Heart left ventricle (tissue), 16 donors: ENCODE data around the gene COL23A1. TPM values are rescaled to one million over a fixed set of nuclear protein-coding genes. Genes with fewer than 3 reads are reported as not detected.

Source experiments
- ATAC-seq, 4 donors: fragments of 200-7000 bp; cut with Tn5 transposase; one replicate each; pipeline ENCODE4 v1.9.1; 2020 to 2022; ENCODE audit warnings: moderate library complexity in 4 of 4, mild to moderate bottlenecking in 3 of 4, moderate number of reproducible peaks in 1 of 4
- DNase-seq, 5 donors: peaks; one replicate each; pipeline ENCODE4 v3.0.0-alpha.2; 2020
- H3K27ac ChIP-seq, 12 donors: fragments of 200-600 bp; sonication (generic) in 4 of 12; one replicate each; pipeline versions ENCODE4 v1.5.0 to v1.8.0; 2016 to 2022; ENCODE audit warnings: mild to moderate bottlenecking in 2 of 12
- H3K27me3 ChIP-seq, 9 donors: fragments of 200-600 bp; sonication (generic) in 2 of 9; one replicate each; pipeline versions ENCODE4 v1.5.1 to v1.8.0; 2016 to 2022; ENCODE audit warnings: mild to moderate bottlenecking in 3 of 9
- H3K36me3 ChIP-seq, 9 donors: fragments of 200-600 bp; sonication (generic) in 2 of 9; one replicate each; pipeline versions ENCODE4 v1.5.0 to v1.8.0; 2018 to 2022; ENCODE audit warnings: mild to moderate bottlenecking in 2 of 9
- H3K4me1 ChIP-seq, 12 donors: fragments of 200-600 bp; sonication (generic) in 4 of 12; one replicate each; pipeline versions ENCODE4 v1.5.0 to v1.8.0; 2016 to 2022; ENCODE audit warnings: mild to moderate bottlenecking in 3 of 12
- H3K4me3 ChIP-seq, 12 donors: fragments of 200-600 bp; sonication (generic) in 4 of 12; one replicate each; pipeline versions ENCODE4 v1.5.0 to v1.8.0; 2017 to 2022; ENCODE audit warnings: mild to moderate bottlenecking in 9 of 12, moderate library complexity in 4 of 12
- H3K9me3 ChIP-seq, 12 donors: fragments of 200-600 bp; sonication (generic) in 4 of 12; one replicate each; pipeline versions ENCODE4 v1.5.0 to v1.8.0; 2016 to 2022; ENCODE audit warnings: mild to moderate bottlenecking in 1 of 12
- POLR2A ChIP-seq, 2 donors: fragments of 450-650 bp; IDR thresholded peaks; one replicate each; pipeline ENCODE4 v1.6.1; 2017; ENCODE audit warnings: antibody characterized with exemption in 2 of 2, mild to moderate bottlenecking in 2 of 2, moderate library complexity in 2 of 2
- WGBS, 4 donors: extraction: QIAGEN DNeasy Blood & Tissue Kit in 2 of 4; methylation state at CpG; one replicate each; pipeline versions ENCODE4 v1.1.5 to v1.1.7; 2013 to 2018; 5-methylcytosine and 5-hydroxymethylcytosine counted together
- intact Hi-C, 10 donors: fragments of 100-400 bp; cut with DNase I; formaldehyde crosslinking; loops; one replicate each; pipeline versions ENCODE4 v1.11.1 to v1.14.2; 2022
- polyA plus RNA-seq, 2 donors: library from polyadenylated mRNA; stranded (reverse); fragments of 200-250 nt; gene quantifications; one replicate each; pipeline ENCODE4 v1.2.3, GENCODE V29; 2013
- total RNA-seq, 9 donors: library from RNA; depleted of rRNA in 2 of 9; stranded (reverse); fragments of >200 nt in 2 of 9; fragmentation: NEBNext Ultra II Directional in 3 of 9; extraction: Animal tissue kit (Norgen Biotek cat#: 25700) in 3 of 9; gene quantifications; one replicate each; pipeline versions ENCODE4 v1.1.0 to v1.2.4, GENCODE V29; 2016 to 2023
- TF ChIP-seq, protein P1 (sequence below), 12 donors: fragments of 200-600 bp; sonication (generic) in 4 of 12; IDR thresholded peaks; one replicate each; pipeline versions ENCODE4 v1.5.0 to v1.8.0; 2018 to 2022; ENCODE audit warnings: antibody characterized with exemption in 12 of 12, mild to moderate bottlenecking in 5 of 12
- donor health status: ischemic (EF 13 %, LVEDD 7.1; RV severe dilation, severe dysfunction).
- donor health status: healthy with polysubstance abuse.
- donor health status: DM: no; HTN: yes; CAD: no.
- donor health status: DM: no; HTN: no; CAD: no.
- donor health status: ischemic (EF 25% LVEDD 6.9; RV normal size, moderate dysfunction).
- donor health status: ischemic (EF 25% LVEDD 5.7; RV mildly dilated, moderate dysfunction).
- donor health status: healthy.
- donor health status: DM: yes; HTN: yes; CAD: no.
- donor health status: ischemic (EF 35%, LVEDD 5.7; RV mildly dilated, moderate dysfunction).
- donor health status: nonischemic (EF 11% LVEDD 7.7; RV severe dilation, severe dysfunction).
- donor health status: DM: yes; HTN: yes; CAD: no.
- donor health status: PGD.
- donor health status: ischemic (EF 29% LVEDD 5.4; RV normal size, mild dysfunction).
- donor health status: nonischemic (EF 23%, LVEDD 6.1; RV moderate dilation, normal function).

COL23A1 gene
- total and polyA plus RNA-seq, 11 donors = 6.0 to 33.0 (median 18.8) TPM

DNA sequence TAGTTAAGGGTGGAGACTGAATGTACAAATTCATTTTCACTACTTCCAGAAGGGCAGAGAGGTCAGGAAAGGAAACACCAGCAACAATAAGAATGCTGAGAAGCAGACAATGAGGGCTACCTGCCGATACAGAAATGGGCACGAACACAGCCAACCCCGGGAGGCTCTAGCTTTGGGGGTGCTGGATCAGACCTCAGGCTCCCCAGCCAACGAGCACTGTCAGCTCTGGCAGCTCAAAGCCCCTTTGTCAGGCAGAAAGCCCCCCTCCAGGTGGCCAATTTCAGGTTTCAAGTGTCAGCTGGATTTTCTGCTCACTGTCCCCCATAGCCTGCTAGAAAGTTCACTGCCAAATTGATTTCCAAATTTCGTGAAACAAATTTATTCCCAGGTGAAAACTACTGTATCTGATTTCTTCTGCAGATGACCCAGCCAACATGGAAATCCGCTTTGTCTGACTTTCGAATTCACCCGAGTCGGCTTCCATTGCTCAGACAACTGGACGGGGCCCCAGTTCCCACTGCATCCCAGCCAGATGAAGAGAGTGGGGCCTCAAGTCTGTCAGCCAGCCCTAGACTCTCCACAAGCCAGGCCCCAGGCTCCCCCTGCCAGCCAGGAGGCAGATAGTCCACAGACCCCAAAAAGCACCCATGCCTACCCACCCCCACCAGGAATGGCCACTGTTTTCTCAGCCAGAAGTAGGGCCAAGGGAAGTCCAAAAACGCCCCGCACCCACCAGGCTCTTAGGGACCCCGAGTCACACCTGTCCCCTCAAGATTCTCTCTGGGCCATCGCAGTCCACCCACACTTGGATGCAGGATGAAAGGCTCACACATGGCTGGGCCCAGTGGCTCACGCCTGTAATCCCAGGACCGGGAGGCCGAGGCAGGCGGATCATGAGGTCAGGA, 261.1 kb downstream of the COL23A1 start:
- ATAC-seq = no peak
- no peaks in the 10 kb centered on the region for H3K36me3 ChIP-seq
- no peaks in the 10 kb centered on the region for H3K9me3 ChIP-seq
- 84 to 91% (median 88%) methylated on average over 14 to 18 of the region's 18 CpGs for WGBS, 4 donors
- intact Hi-C loops = loop anchor here in 2 of 10 donors (2.0 to 5.0 kb wide), 2 partner anchors 37 to 44 kb away; no protein-coding TSS in a partner anchor
- no peak overlapping the region for H3K4me3 ChIP-seq
- H3K27ac ChIP-seq = no peak overlapping the region
- DNase-seq = peak in 2 of 5 donors; percentile 27 to 32
- no peak for TF ChIP-seq POLR2A (IDR thresholded peaks at IDR 0.05)
- TF ChIP-seq, protein P1, sequence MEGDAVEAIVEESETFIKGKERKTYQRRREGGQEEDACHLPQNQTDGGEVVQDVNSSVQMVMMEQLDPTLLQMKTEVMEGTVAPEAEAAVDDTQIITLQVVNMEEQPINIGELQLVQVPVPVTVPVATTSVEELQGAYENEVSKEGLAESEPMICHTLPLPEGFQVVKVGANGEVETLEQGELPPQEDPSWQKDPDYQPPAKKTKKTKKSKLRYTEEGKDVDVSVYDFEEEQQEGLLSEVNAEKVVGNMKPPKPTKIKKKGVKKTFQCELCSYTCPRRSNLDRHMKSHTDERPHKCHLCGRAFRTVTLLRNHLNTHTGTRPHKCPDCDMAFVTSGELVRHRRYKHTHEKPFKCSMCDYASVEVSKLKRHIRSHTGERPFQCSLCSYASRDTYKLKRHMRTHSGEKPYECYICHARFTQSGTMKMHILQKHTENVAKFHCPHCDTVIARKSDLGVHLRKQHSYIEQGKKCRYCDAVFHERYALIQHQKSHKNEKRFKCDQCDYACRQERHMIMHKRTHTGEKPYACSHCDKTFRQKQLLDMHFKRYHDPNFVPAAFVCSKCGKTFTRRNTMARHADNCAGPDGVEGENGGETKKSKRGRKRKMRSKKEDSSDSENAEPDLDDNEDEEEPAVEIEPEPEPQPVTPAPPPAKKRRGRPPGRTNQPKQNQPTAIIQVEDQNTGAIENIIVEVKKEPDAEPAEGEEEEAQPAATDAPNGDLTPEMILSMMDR (IDR thresholded peaks at IDR 0.05) = no peak
- H3K27me3 ChIP-seq = no peaks in the 10 kb centered on the region
- H3K4me1 ChIP-seq = peaks cover 0 to 35% (median 20%) of the 10 kb centered on the region in 12 donors

DNA sequence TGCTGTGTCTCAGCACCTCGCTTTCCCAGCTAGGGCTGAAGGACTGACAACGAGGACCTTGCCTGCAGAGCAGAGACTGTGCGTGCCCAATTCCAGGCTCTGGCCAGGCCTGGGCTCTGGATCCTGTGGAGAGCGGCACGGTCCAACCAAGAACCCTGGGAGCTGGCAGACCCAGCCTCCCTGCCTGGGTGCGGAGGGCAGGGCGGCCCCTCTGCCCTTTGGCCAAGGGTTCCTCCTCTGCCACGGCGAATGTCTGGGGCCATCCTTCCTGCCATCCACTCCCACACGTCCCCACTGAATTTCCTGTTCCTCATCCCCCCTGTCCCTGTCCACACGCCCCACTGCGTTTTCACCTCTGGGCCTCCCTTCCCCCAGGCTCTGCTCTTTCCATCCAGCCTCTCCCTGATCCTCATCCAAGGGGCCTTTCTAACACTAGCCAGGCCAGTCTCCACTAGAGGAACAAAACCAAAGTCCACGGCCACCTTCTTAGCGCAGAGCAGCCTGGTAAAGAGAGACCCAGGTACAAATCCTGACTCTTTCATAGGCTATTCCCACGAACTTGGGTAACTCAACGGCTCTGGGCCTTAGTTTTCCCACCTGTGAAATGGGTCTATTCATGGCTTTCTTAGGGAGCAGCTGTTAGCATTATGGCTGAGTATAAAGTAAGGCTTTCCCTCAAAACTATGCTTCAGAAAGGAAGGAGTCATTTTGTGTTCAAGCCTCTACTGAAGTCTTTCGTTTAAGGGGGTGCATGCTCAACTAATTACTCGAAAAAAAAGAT, 262.1 kb downstream of the COL23A1 start:
- ATAC-seq = no peak
- no peak overlapping the region for H3K4me3 ChIP-seq
- no peaks in the 10 kb centered on the region for H3K27me3 ChIP-seq
- peak in 2 of 5 donors; percentile 22 to 54 for DNase-seq
- 78 to 83% (median 80%) methylated on average over 15 to 18 of the region's 18 CpGs for WGBS, 4 donors
- peaks cover 0 to 30% (median 19%) of the 10 kb centered on the region in 12 donors for H3K4me1 ChIP-seq
- TF ChIP-seq, protein P1 (IDR thresholded peaks at IDR 0.05) = no peak
- no peak for TF ChIP-seq POLR2A (IDR thresholded peaks at IDR 0.05)
- no peak overlapping the region for H3K27ac ChIP-seq
- no peaks in the 10 kb centered on the region for H3K36me3 ChIP-seq
- intact Hi-C loops = loop anchor here in 2 of 10 donors (2.0 to 5.0 kb wide), 2 partner anchors 36 to 43 kb away; no protein-coding TSS in a partner anchor
- no peaks in the 10 kb centered on the region for H3K9me3 ChIP-seq

- Histone ChIP-seq H3K9me3 (no peaks in the 10 kb centered on the region), H3K36me3 (no peaks in the 10 kb centered on the region), H3K4me1 (peaks cover 0 to 26% (median 19%) of the 10 kb centered on the region in 12 donors), H3K4me3 (no peak overlapping the region), H3K27ac (no peak overlapping the region), H3K27me3 (no peaks in the 10 kb centered on the region)
- WGBS, 4 donors = 81 to 90% (median 86%) methylated on average over 6 to 10 of the region's 10 CpGs
- intact Hi-C loops = loop anchor here in 1 of 10 donors (5.0 kb wide), 1 partner anchor 35 kb away; no protein-coding TSS in a partner anchor
- DNase-seq (peak in 1 of 5 donors; percentile 19), ATAC-seq (no peak)
- no peak for TF ChIP-seq POLR2A (IDR thresholded peaks at IDR 0.05)
- TF ChIP-seq, protein P1 (IDR thresholded peaks at IDR 0.05) = no peak
These were observed 262.7 kb downstream of the COL23A1 start for GRCh38 chr5:178327446-178327845.
